Activated CD4-positive, alpha-beta T cell treated with anti-CD3 and anti-CD28 coated beads, Interleukin-2, amount 50 U/mL, for 16 hours (primary cell): Measurements from ENCODE around the gene DGLUCY.
"Not testable (repeated sequence)": the region's sequence is repeated elsewhere in the genome, so short reads cannot be mapped to it uniquely, and the experiment has no call there.

Experiments
- DNase-seq: peaks from one replicate; pipeline ENCODE4 v3.0.0-alpha.2; 2020

DGLUCY gene

GRCh38 chr14:91173221-91173670 is 59.4 kb downstream of the DGLUCY start:
- DNase-seq, result peak; percentile 84

- no peak for DNase-seq
Observed at GRCh38 chr14:91173904-91174303, 60.0 kb downstream of the DGLUCY start.

DNA sequence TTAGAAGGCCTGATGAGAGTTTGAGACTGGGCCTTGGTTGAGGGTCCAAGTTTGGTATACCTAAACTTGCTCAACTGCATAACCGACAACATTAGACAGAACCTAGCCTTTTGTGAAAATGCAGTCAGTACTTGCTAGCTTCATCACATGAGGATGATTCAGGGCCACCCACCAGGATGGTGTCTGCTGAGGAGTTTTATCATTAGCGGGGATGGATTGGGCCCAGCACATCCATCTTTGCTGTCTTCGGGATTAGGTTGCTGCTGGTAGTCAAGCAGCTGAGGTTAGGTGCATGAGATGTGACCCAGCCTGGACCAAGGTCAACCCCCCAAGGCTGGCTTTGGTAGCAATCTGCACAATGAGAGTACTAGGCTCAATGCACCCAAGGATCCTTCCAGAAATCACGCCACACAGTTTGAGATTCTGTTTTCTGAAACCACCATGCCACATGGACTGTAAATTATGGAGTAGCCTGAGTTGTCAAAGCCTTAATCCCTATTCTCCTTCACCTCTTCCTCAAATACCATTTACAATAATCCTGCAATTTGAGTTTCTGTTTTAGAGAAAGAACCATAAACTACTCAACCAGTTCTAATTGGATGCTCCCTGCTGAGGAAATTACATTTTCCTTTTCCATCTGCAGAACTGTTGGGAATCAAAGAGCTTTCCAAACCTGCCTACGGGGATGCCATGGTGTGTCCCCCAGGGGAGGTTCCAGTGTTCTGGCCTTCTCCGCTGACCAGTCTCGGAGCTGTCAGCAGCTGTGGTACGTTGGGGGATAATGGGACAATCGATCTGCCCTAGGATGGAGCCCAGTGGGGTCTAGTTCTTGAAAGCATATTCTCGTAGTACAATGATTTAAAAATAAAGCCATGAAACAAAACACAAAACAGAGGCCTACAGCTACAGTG is 61.7 kb downstream of the DGLUCY start:
- no peak for DNase-seq

DNA sequence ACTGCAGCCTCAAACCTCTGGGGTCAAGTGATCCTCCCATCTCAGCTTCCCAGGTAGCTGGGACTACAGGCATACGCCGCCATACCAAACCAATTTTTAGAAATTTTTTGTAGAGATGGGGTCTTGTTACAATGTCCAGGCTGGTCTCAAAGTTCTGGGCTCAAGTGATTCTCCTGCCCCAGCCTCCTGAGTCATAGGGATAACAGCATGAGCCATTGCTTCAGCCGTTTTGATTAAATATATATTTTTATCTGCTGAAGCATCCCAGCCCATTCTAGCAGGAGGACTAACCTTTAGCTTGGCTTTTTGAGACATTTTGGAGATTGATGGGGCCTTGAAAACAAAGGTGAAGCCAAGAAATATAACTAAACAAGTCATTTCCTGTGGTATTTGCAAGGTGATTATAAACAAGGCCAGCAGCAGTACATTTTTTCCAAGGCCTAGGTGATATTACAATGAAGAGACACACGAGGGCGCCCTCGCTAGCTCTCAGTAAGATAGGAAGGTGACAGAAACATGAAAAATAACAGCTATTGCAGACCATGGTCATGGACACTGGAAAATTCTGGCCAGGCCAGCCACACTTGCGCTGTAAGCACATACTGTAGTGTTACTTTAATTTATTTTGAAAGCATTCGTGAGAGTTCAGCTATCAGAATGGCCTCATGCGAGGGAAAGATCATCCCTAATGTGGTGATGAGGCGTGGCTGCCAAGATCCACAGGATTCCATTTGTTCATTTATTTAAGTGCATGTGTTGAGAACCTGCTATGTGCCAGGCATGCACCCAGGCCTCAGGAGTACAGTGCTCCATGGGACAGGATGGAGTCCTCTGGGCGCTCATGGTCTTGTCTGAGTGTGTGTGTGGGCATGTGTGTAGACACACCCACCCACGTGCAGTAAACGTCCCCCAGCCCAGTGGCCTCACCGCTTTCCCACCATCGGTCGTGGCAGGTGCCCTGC is 63.5 kb downstream of the DGLUCY start:
- DNase-seq, result peak; percentile 80

DNA sequence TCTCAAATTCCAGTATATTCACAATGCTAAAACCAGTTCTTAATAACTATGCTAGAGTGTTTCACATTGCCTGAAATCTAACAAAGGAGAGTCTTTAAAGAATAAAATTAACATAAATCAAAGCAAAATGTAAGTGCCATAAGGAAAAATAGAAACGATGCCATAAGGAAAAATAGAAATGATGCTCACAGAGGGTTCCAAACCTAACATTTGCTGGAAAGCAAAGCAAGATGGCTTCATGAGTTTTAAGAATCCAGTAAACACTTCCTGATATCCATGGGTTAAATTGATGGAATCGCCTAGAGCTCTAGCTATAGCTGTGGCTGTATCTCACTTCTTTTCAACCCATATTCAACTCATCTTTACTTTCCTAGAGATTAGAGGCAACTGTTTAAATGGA is 66.7 kb downstream of the DGLUCY start:
- no peak for DNase-seq

- DNase-seq, result not testable (repeated sequence)
Observed at GRCh38 chr14:91182753-91183152, 68.9 kb downstream of the DGLUCY start.

DNA sequence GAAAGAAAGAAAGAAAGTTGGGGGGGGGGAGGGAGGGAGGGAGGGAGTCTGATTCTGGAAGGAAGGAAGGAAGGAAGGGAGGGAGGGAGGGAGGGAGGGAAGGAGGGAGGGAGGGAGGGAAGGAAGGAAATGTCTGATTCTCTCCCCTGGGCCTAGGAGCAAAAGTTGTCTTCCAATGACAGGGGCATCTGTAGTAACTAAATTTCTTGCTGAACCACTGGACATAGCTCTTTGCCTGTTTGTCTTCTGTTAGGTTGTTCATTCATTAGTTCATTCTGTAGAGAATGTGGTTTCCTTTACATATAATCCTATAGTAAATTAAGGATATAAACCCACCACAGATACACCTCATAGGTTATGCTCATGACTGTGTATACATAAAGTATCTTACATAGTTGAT is 70.7 kb downstream of the DGLUCY start:
- no peak for DNase-seq

DNA sequence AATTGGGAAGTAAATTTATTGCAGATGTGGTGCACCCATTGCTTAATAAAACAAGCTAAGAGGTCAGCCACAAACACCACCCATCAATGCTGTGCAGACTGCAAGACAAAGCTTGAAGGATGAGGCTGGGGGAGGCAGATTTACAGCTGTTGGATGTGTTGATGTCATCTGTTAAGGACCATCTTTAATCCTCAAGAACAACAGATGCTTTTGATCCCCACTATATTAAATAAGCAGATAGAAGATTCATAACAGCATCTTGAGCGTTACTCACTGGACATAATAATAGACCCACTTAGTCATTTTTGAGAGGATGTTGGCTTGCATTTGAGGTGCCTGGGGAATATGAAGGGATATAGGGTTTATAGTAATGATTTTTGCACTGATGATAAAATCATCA is 71.8 kb downstream of the DGLUCY start:
- DNase-seq, result no peak

GRCh38 chr14:91186515-91187066 is 72.7 kb downstream of the DGLUCY start:
- DNase-seq, result no peak

DNA sequence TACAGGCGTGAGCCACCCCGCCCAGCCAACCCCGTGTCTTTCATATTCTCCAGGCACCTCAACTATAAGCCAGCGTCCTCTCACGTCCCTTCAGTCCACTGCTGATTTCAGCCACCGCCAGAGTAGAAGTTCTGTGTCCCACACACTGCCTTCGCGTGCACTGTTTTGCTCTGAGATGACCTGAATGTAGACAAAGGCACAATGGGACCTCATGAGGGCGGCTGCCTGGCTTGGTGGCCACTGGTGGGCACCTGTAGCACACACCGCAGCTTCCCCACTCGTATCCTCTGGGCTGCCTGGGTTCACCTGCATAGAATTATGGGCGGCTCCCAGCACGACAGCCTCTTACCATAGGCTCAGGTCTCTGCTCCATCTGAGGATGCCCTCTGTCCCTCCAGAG is 73.4 kb downstream of the DGLUCY start:
- DNase-seq, result no peak

DNA sequence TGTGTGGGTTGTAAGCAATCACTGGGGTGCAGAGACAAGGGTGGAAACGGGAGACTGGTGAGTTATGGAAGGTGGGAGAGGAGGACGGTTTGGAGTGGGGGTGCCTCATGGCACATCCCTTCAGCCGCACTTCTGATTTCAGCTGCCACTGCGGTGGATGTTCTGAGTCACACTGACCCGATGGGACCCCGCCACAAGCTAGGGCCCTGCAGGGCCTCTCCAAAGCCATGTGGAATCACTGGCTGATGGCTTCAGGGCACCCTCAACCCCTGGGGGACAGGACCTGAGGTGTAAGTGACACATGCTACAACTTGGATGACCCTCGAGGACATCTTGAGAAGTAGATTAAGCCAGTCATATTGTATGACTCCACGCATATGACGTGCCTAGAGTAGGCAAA is 77.0 kb downstream of the DGLUCY start:
- DNase-seq, result no peak

GRCh38 chr14:91193069-91193468 is 79.2 kb downstream of the DGLUCY start:
- DNase-seq, result no peak

DNA sequence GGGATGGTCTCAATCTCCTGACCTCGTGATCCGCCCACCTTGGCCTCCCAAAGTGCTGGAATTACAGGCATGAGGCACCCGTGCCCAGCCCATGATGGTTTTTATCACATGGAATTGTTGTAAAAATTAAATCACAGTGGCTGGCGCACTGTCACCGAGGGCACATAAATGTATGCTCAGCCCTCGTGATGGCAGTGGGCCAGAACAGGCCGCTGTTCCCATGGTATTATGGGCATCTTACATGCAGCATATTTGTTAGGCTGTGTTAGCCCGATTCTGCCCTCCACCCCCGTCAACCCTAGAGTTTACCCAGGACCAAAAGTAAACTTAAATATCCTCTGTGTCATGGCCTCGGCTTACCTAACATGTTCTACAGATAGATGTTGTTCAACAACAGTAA is 82.0 kb downstream of the DGLUCY start:
- DNase-seq, result no peak

GRCh38 chr14:91197631-91198030 is 83.8 kb downstream of the DGLUCY start:
- DNase-seq, result no peak

GRCh38 chr14:91200802-91201201 is 86.9 kb downstream of the DGLUCY start:
- not testable (repeated sequence) for DNase-seq

DNA sequence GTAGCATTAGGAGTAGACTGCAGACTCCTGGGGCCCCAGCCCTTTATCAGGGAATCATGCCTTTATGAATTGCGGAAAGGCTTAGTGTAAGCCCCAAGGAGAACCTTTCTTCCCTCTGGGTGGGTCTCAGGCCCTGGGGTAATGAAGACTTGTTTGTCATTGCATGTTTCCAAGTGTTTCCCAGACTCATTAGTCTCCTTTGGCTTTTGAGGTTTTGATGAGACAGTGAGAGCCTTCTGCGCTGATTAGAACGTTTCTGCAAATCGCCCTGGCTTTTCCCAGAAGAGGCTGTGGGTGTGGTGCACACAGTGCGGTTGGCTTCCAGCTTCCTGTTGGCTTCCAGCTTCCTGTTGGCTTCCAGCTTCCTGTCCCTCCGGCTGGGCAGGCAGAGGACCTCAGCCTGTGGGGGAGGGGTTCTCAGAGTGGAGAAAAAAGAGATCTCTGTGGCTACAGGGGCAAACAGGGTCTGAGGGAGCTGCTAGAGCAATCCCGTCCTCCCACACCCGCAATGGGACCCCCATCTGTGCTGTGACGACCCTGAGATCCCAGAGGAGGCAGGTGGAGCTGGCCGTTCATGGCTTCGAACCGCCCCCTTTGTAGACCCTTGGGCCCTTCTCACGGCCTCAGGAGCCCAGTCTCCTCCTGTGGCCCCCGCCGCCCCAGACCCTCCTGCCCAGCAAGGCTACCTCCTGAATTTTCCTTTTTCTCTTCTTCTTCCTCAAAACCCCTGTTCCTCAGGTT is 88.5 kb downstream of the DGLUCY start:
- DNase-seq, result peak; percentile 24

- no peak for DNase-seq
Observed at GRCh38 chr14:91204657-91205056, 90.8 kb downstream of the DGLUCY start.

- DNase-seq, result no peak
Observed at GRCh38 chr14:91205459-91205858, 91.6 kb downstream of the DGLUCY start.

DNA sequence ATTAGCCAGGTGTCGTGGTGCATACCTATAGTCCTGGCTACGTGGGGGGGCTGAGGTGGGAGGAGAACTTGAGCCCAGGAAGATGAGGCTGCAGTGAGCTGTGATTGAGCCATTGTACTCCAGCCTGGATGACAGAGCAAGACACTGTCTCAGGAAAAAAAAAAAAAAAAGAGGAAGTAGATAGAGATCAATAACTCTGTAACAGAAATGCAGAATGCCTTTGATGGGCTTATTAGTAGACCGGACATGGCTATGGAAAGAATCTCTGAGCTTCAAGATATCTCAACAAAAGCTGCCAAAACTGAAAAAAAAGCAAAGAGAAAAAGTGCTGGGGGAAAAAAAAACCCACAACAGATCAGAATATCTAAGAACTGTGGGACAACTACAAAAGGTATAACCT is 93.1 kb downstream of the DGLUCY start:
- DNase-seq, result no peak

- DNase-seq, result no peak
Observed at GRCh38 chr14:91211017-91211416, 97.1 kb downstream of the DGLUCY start.

DNA sequence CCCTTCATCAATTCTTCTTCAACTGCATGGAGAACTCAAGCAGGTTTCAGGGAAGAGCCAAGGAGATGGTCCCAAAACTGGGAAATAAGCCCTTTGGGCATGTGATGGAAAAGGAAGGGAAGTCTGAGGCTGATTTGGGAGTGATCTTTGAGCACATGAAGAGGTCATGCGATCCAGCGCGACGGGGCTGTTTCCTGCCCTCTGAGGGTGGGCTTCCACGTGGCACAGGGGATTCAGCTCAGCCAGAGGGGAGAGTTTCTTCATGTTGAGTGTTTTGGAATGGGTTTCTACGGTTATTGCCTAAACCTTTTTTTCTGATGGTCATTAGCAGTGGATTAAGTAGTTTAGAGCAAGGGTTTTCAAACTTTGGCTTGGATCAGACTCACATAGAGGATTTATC is 100.4 kb downstream of the DGLUCY start:
- no peak for DNase-seq

DNA sequence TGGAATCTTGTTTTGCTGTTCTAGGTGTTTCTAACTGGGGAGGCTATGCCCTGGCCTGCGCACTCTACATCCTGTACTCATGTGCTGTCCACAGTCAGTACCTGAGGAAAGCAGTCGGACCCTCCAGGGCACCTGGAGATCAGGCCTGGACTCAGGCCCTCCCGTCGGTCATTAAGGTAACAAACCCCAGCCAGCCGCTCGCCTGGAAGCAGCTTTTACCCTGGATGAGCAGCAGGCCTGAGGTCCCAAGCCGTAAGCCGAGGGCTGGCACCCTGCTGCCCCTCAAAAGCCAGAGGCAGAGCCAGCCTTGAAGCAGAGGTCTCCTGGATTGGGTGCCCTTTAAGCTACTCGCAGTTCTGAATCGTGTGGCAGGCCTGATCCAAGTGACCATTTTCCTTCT is 101.5 kb downstream of the DGLUCY start:
- DNase-seq, result no peak
